HG03064 (cell line): ENCODE results near the gene AMFR.
A peak's percentile ranks its signal among the peaks of the same experiment; 100 is the strongest.

Experiments used
- ATAC-seq: cut with Tn5 transposase; IDR thresholded peaks from one replicate; pipeline ENCODE4 v1.9.1; 2021; ENCODE audit warnings: low read depth; ENCODE audit not compliant: unreplicated experiment

The AMFR gene

GRCh38 chr16:56365552-56365951 lies 59.8 kb downstream of the AMFR start:
- ATAC-seq: no peak

GRCh38 chr16:56364865-56365264 lies 60.5 kb downstream of the AMFR start:
- no peak for ATAC-seq

GRCh38 chr16:56363781-56364565 lies 61.4 kb downstream of the AMFR start:
- ATAC-seq: no peak

- no peak for ATAC-seq
These were observed 62.1 kb downstream of the AMFR start for GRCh38 chr16:56363181-56363716.

- no peak for ATAC-seq
These were observed 62.6 kb downstream of the AMFR start for GRCh38 chr16:56362706-56363105.

- no peak for ATAC-seq
These were observed 63.2 kb downstream of the AMFR start for GRCh38 chr16:56362057-56362655.

GRCh38 chr16:56360117-56361008 lies 65.0 kb downstream of the AMFR start:
- no peak for ATAC-seq

GRCh38 chr16:56357765-56358322 lies 67.5 kb downstream of the AMFR start:
- ATAC-seq: no peak

- peak; percentile 18 for ATAC-seq
These were observed 68.0 kb downstream of the AMFR start for GRCh38 chr16:56357241-56357764.

- peak; percentile 90 for ATAC-seq
These were observed 68.8 kb downstream of the AMFR start for GRCh38 chr16:56356276-56357240.

- ATAC-seq: no peak
These were observed 69.5 kb downstream of the AMFR start for GRCh38 chr16:56355786-56356275.

GRCh38 chr16:56355221-56355620 lies 70.1 kb downstream of the AMFR start:
- no peak for ATAC-seq

GRCh38 chr16:56354746-56355145 lies 70.6 kb downstream of the AMFR start:
- ATAC-seq: no peak

- no peak for ATAC-seq
These were observed 71.3 kb downstream of the AMFR start for GRCh38 chr16:56354016-56354415.

GRCh38 chr16:56353054-56353921 lies 72.1 kb downstream of the AMFR start:
- ATAC-seq: no peak

GRCh38 chr16:56352351-56353053 lies 72.8 kb downstream of the AMFR start:
- ATAC-seq: no peak

GRCh38 chr16:56351481-56351880 lies 73.9 kb downstream of the AMFR start:
- no peak for ATAC-seq
